Neutrophil (primary cell): ENCODE measurements around the gene RABEP1.

ENCODE experiments used
- H3K27ac ChIP-seq: fragments of 200-600 bp; sonication (generic); 2 replicates; pipeline ENCODE4 v1.5.1; 2016; ENCODE audit warnings: mild to moderate bottlenecking, moderate library complexity
- H3K27me3 ChIP-seq: fragments of 200-600 bp; sonication (generic); 2 replicates; pipeline ENCODE4 v1.6.0; 2016; ENCODE audit warnings: mild to moderate bottlenecking
- H3K36me3 ChIP-seq: fragments of 200-600 bp; sonication (generic); 2 replicates; pipeline ENCODE4 v1.5.1; 2017
- H3K4me1 ChIP-seq, 2 experiments: fragments of 200-600 bp in 1 of 2; sonication (generic) in 1 of 2; 1 replicate in 1 of 2; 2 replicates in 1 of 2; pipeline versions ENCODE4 v1.5.1 to v1.6.1; 2013 to 2016; ENCODE audit warnings: low read depth in 1 of 2, low read length in 1 of 2, mild to moderate bottlenecking in 1 of 2, moderate library complexity in 1 of 2; ENCODE audit not compliant: control insufficient read depth in 1 of 2, insufficient read depth in 1 of 2
- H3K4me3 ChIP-seq, 2 experiments: fragments of 200-600 bp in 1 of 2; sonication (generic) in 1 of 2; 1 replicate in 1 of 2; 2 replicates in 1 of 2; pipeline ENCODE4 v1.5.1; 2013 to 2016; ENCODE audit warnings: low read depth in 1 of 2, low read length in 1 of 2, mild to moderate bottlenecking in 1 of 2, moderate library complexity in 1 of 2
- H3K9me3 ChIP-seq: fragments of 200-600 bp; sonication (generic); 2 replicates; pipeline ENCODE4 v1.5.1; 2016
- CTCF ChIP-seq: fragments of 200-600 bp; sonication (generic); IDR thresholded peaks from 2 replicates; pipeline ENCODE4 v1.5.1; 2016; ENCODE audit warnings: antibody characterized with exemption

Gene RABEP1

DNA sequence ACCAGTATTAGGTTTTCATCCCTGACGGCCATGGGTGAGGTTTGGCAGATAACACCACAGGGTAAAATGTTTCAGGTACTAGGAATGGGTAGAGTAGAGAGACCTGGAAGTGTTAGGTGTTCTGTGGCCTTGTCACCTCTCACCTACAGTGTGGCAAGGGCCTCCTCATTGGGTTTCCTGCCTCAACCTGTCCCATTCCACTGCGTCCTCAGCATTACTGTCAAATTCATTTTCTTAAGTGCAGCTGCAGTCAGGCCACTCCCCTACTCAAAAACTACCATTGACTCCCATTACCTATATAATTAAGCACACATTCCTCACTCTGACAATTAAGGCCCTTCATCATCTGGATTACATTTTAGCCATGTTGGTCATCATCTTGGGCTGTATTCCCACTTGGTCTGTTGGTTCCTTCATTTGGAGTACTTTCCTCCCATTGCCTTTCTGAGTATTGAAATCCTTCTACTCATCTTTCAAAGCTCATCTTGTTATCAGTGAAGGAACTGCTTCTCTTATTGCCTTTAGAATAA lies 72.9 kb downstream of the RABEP1 start:
- H3K4me1 ChIP-seq = no peaks in the 10 kb centered on the region
- H3K27ac ChIP-seq = no peak overlapping the region
- TF ChIP-seq CTCF = no peak
- H3K9me3 ChIP-seq = no peaks in the 10 kb centered on the region
- no peak overlapping the region for H3K4me3 ChIP-seq
- no peaks in the 10 kb centered on the region for H3K27me3 ChIP-seq
- H3K36me3 ChIP-seq = peaks cover 95% of the 10 kb centered on the region

GRCh38 chr17:5355421-5356129 lies 73.5 kb downstream of the RABEP1 start:
- no peaks in the 10 kb centered on the region for H3K27me3 ChIP-seq
- H3K9me3 ChIP-seq = no peaks in the 10 kb centered on the region
- H3K27ac ChIP-seq = no peak overlapping the region
- no peak overlapping the region for H3K4me3 ChIP-seq
- H3K4me1 ChIP-seq = no peaks in the 10 kb centered on the region
- peaks cover 95% of the 10 kb centered on the region for H3K36me3 ChIP-seq
- TF ChIP-seq CTCF = no peak

- no peak for TF ChIP-seq CTCF
- Histone ChIP-seq H3K36me3 (peaks cover 90% of the 10 kb centered on the region), H3K4me3 (no peak overlapping the region), H3K27ac (no peak overlapping the region), H3K9me3 (no peaks in the 10 kb centered on the region), H3K27me3 (no peaks in the 10 kb centered on the region), H3K4me1 (no peaks in the 10 kb centered on the region)
These were observed 79.3 kb downstream of the RABEP1 start for GRCh38 chr17:5361426-5361825.

- peaks cover 89% of the 10 kb centered on the region for H3K36me3 ChIP-seq
- no peaks in the 10 kb centered on the region for H3K4me1 ChIP-seq
- no peaks in the 10 kb centered on the region for H3K9me3 ChIP-seq
- TF ChIP-seq CTCF = no peak
- H3K27me3 ChIP-seq = no peaks in the 10 kb centered on the region
- no peak overlapping the region for H3K27ac ChIP-seq
- no peak overlapping the region for H3K4me3 ChIP-seq
These were observed 80.2 kb downstream of the RABEP1 start for GRCh38 chr17:5362162-5362811.

DNA sequence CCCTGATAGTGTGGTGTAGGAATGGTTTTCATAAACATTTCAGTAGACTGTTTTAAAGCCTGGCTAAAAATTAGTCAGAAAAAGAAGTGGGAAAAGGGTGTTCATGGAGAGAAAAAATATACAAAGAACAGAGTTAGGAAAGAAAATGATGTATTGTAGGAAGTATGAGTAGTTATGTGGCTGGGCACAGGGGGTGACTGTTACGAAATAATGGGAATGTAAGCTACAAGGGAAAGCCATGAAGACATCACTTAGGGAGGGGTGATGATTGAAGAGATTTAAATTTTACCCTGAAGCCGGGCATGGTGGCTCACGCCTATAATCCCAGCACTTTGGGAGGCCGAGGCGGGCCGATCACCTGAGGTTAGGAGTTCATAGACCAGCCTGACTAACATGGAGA lies 82.1 kb downstream of the RABEP1 start:
- TF ChIP-seq CTCF = no peak
- H3K9me3 ChIP-seq = no peaks in the 10 kb centered on the region
- no peaks in the 10 kb centered on the region for H3K4me1 ChIP-seq
- H3K27ac ChIP-seq = no peak overlapping the region
- H3K4me3 ChIP-seq = no peak overlapping the region
- peaks cover 89% of the 10 kb centered on the region for H3K36me3 ChIP-seq
- no peaks in the 10 kb centered on the region for H3K27me3 ChIP-seq
